Eye (tissue), 1 donor: ENCODE measurements around the gene TEPSIN.

ENCODE experiments used
- DNase-seq: peaks from one replicate; pipeline ENCODE4 v3.0.0-alpha.2; 2015

TEPSIN gene, protein sequence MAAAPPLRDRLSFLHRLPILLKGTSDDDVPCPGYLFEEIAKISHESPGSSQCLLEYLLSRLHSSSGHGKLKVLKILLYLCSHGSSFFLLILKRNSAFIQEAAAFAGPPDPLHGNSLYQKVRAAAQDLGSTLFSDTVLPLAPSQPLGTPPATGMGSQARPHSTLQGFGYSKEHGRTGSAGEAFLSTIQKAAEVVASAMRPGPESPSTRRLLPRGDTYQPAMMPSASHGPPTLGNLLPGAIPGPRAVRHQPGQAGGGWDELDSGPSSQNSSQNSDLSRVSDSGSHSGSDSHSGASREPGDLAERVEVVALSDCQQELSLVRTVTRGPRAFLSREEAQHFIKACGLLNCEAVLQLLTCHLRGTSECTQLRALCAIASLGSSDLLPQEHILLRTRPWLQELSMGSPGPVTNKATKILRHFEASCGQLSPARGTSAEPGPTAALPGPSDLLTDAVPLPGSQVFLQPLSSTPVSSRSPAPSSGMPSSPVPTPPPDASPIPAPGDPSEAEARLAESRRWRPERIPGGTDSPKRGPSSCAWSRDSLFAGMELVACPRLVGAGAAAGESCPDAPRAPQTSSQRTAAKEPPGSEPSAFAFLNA

DNA sequence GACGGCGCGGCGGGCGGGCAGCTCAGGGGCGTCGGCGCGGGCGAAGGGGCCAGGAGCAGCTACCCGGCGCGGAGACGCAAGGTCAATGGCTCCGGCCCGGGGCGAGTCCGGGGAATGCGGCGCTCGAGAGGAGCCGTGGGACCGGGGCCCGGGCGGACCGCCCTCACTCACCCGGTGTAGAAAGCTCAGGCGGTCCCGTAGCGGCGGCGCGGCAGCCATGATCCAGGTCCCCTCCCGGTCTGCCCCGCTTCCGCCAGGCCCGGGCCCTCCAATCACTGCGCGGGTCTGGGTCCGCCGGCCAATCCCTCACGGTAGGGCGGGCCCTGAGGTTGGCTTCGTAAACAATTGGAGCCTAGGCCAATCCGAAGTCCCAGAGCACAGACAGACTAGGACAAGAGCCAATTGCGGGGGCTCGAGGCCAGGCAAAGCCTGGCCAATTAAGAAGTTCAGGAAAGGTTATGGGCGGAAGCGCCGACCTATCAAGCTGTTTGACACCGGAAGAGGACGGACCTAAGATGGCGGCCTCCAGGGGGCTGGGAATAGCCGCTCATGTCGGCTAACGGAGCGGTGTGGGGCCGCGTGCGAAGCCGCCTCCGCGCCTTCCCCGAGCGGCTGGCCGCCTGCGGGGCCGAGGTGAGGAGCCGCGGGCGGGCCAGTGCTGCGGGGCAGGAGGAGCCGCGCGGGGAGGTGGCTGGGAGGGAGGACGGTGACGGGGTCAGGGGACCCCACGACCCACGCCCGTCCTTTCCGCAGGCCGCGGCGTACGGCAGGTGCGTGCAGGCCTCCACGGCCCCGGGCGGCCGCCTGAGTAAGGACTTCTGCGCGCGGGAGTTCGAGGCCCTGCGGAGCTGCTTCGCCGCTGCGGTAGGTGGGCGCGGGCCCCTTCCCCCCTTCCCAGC lies at the start of gene TEPSIN, which contains the start of gene NDUFAF8:
TSS of gene TEPSIN (minus strand) at position 241 of the 899 bp plus-strand sequence. CDS start at position 219, 22 bp downstream.
TSS of gene NDUFAF8 (plus strand) at position 504 of the 899 bp plus-strand sequence. CDS start at position 550, 46 bp downstream.
- peak; percentile 100 for DNase-seq

DNA sequence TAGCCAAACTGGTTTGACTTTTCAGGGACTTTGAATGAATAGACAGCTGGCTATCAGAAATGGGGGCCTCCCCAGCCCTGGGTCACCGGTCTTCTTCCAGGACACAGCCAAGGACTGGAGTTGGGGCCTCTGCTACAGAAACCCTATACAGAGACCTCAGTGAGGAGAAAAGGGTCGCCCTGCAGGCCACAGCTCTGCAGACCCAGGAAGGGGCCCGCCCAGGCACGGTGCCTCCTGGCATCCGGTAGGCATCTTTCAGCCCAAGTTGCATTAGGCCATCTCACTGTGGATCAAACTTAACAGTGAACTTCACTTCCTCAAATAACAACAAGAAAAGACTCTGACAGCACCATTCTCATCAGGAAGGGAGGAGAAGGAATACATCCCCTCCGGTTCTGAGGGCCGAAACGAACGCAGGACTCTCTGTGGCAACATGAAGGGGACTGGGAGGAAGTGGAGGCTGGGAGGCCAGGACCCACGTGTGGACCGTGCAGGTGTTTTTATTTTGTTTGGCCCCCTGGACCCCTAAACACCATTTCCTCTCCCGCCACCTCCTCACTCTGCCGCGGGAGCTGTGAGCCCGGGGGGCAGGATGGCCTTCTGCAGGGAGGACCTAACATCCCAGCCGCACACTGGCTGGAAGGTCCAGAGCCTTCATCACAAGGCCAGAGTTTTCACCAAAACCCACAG lies 49.0 kb upstream of the TEPSIN start:
- DNase-seq, result no peak

DNA sequence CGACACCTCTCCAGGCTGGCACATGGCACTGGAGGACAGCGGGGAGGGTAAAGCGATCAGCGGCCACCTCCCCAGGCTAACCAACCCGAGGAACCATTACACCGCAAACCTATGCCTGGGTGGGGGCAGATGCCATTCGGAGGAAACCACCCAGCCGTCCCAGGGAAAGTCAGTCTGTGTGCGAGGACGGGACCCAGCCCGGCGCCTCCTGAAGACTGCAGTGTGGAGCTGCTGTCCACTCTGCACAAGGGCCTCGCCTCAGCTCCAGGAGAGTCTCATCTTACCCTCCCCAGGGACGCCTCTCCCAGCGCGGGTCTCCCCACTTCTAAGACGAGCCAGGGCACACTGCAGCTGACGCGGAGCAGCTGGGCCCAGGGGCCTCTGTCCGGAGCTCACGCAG lies 48.3 kb upstream of the TEPSIN start:
- DNase-seq, result no peak

DNA sequence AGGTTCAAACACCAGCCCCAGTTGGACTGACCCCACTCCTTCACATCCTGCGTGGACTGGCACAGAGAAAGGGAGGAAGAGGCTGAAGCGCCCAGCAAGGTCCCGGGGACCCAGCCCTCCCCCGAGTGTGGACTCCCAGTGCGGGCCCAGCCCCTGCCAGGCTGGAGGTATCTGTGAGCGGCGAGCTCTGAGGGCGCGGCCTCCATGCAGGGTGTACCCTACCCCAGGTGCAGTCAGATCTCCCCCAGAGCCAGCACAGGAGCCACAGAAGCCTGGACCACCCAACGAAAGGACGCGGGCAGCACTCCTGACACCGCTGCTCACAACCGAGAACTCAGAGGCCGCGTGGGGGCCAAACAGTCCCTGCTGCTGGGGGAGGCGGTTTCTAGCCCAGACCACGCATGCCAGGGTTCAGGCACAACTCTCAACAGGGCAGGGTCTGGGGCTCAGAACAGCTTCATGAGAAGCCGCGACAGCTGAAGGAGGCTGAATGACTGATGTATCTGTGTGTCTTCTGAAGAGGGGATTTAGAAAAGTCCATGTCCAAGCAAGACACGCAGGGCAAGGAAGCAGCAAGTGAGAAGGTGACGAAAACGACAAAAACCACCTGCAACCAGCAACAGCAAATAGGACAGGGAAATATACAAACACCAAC lies 47.8 kb upstream of the TEPSIN start:
- no peak for DNase-seq

DNA sequence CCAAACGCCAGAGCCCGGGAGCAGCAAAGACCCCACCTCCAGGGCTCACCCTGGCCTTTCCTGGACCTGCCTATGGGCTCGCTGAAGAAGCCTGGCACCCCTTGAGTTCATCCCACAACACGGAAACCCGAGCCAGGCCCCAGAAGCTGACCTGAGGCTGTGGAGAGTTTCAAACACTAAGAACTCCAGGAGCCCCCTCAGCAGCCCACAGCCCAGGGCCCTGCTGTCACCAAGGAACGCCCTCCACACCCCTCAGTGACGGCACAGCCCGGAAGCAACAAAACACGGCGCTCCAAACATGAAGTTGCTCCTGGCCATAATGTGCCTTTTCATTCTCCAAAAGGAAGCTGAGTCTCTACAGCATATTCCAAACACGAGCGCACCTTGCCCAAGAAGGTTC lies 47.0 kb upstream of the TEPSIN start:
- DNase-seq, result no peak

DNA sequence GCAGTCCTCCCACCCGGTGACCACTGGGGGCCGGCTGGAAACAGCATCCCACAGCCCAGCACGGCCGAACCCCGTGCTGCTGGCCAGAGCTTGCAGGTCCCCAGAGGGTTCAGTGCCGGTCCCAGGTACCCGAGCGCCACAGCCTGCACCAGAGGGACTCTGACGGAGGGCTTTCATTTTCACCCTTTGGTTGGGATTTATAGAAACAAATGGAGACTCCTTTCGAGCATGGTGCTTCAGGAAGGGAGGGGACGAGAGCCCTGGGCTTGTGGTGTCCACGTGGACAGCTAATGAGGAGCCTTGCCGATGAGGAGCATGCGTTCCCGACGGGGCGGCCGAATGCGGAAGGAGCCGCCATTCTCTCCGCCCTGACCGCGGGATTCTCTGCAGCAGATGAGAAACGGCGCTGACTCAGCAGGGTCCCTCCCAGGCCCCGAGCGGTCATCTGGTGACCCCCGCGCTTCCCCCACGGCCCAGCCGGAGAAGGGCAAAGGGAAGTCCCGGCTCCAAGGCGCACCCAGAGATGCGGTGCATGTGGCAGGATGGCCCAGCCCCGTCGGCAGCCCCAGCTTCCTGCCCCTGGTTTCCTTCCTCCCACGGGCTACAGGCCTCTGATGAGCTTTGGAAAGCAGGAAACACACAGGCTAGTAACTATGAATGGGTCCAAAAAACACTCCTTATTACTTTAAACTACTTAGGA lies 46.5 kb upstream of the TEPSIN start:
- peak; percentile 68 for DNase-seq

DNA sequence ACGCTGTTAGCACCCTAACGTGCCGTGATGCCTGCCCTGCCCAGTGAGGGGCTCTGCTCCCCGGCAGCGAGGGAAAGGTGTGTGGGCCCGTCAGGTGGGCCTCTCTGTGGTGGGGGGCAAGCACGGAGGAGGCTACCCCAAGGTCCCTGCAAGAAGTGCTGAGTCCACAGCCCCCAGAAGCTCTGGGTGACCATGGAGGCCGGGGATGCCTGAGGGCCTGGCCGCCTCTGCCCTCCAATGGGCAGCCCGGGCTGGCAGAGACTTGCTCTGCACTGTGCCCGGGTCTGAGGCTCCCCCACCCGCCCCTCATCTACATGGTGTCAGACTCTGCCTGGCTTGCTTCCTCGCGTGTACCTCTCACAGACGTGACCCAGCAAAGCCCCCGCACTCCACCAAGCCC lies 44.0 kb upstream of the TEPSIN start:
- no peak for DNase-seq

DNA sequence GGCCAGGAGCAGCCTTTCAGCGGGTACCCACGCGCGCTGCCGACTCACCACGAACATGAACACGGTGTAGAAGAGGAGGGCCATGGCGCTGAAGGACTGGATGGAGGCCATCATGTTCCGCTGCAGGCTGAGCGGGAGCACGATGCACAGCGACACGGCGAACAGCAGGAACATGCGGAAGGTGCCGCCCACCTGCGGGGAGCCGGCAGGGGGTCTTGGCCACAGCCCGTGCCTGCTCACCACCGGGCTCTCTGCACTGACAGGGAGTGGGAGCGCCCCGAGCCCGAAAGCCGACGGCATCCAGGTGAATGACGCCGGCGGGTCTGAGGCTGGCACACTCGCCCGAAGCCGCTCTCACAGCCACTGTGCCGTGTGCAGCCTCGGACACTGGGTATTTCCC lies 43.3 kb upstream of the TEPSIN start:
- DNase-seq, result no peak

DNA sequence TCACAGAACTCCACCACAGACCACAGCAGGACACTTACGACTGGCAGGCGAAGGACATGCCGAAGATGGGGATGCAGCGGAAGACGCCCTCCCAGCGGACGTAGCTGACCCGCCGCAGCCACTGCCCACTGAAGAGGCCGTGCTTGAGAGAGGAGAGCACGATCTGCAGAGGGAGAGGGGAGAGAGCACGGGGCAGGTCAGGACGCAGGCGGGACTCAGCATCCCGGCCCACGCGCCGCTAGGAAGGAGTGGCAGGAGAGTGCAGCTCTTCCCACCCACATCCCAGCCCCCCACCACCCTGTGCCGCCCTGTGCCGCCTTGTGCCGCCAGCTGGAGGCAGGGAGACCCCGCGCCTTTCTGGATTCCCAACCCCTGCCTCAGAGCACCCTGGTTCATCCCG lies 41.7 kb upstream of the TEPSIN start:
- no peak for DNase-seq

DNA sequence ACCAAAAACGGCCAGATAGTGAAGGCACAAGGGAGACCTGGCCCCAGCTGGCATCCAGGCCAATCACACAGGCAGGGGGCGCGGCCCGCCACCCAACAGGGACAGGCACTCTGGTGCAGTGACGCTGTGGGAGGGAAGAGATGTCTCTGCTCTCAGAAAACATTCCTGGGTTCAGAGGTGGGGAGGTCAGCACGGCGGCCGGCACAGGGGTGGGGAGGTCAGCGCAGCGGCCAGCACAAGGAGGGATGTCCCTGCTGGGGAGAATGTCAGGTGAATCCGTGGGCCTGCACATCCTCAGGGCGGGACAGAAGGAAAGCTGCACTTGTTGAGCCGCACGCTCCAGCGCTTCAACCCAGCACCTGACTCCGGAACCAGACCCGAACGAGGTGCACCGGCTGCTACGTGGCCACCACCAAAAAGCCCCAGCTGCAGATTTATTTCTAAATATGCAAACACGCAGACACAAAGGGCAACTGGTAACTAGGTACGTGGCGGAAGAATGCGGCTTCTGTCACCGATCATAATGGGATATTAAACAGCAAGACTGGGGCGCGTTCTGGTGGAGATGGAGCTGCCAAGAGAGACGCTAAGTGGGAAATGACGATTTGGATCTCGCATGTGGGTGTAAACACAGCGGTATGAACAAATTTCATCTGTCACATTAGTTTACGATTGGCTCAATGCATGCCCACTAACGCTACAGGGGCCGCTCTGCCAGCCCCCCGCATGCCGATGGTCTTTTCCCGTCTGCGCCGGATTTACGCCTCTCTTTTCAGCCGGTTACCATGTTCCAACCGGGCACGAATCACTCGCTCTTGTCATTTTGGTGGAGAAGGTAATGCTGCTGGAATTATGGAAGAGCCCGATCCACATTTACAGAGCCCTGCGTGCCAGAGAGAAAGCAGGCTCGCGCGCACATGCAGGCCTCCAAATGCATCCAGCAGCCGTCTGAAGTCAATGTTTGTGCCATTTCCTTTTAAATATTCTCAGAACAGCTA lies 40.7 kb upstream of the TEPSIN start:
- DNase-seq, result no peak

DNA sequence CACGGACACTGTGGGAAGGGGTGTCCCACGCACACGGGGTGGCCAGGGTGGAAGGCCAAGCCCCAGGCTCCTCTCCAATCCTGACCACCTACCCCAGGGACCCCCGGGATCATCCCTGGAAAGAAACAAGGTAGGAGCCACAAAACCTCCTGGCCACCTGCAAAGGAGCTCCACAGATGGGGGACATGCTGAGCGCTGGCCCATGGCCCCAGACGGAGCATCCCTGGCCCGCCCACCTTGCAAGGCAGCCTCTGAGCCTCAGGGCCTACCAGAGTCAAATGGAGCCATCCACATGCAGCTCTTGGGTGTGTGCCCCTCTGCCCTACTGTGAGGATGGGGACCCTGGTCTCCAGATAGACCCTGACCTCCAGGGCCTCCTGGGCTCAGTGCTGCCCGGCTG lies 40.0 kb upstream of the TEPSIN start:
- no peak for DNase-seq

DNA sequence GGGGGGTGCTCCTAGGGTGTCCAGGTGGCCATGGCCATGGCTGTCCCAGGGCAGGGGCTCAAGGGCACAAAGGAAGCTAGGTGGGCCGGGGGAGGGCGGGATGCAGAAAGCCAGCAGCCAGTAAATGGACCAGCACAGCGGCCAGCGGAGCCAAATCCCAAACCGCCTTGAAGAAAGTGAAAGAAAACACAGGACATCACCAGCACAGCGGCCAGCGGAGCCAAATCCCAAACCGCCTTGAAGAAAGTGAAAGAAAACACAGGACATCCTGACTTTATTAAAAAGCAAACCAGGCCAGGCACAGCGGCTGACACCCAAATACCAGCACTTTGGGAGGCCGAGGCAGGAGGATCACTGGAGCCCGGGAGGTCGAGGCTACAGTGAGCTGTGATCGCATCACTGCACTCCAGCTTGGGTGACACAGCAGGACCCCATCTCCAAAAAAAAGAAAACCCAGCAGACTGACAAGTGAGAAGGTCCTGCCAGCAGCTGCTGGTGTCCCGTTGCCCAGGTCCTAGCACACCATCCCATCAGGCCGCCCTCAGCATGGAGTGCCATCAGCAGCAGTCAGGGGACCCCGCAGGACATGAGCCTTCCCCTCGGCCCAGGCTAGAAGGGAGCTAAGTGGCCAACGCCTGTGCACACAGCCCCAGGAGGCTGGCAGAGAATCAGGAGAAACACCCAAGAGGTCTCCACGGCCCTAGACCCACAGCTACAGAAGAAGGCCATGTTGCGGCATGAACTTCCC lies 39.3 kb upstream of the TEPSIN start:
- DNase-seq, result no peak

DNA sequence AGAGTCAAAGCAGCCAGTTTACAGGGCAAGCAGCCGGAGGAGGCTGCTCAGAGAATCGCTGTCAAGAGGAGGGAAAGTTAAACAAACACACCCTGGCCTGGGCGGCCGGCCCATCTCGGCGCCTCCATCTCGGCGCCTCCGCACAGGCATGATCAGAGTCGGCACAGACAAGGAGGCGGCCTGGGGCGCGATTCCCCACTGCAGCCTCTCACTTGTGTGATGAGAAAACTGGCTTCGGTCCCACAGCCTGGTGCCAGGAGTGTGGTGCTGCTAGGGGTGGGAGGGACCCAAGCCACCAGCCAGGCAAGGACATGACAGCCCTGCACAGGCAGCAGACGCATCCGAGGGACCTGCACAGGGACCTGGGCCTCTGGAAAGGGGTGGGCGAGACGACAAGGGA lies 38.6 kb upstream of the TEPSIN start:
- no peak for DNase-seq

DNA sequence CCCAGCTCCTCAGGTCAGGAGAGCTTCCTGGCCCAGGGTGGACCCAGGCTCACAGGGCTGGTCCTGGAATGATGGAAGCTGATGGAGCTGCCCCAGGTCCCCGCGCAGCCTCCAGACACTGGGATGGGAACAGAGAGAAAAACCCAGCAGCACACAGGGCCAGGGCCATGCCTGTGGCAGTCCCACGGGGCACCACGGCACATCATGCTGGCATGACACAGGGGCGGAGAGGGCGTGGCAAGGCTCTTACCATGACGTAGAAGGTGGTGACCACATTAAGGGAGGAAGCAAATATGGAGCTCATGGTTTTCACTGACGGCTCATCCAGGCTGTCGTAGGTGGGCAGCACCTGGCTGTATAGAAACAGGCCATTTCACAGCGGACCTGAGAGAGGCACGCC lies 37.9 kb upstream of the TEPSIN start:
- no peak for DNase-seq

DNA sequence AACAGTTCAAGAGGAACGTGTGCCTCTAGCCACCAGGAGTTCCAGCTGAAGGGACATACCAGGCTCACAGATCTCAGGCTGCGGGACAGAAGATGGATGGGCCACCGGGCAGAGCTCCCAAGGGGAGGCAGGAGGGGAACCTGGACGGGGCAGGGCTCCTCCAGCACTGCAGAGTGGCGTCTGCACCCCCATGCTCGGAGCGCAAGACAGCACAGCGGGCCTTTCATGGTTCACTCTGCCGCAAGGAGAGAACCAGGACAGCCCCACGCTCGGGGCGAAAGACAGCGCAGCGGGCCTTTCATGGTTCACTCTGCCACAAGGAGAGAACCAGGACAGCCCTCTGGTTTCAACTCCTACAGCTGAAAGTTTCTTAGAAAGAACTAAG lies 35.6 kb upstream of the TEPSIN start:
- DNase-seq, result no peak

DNA sequence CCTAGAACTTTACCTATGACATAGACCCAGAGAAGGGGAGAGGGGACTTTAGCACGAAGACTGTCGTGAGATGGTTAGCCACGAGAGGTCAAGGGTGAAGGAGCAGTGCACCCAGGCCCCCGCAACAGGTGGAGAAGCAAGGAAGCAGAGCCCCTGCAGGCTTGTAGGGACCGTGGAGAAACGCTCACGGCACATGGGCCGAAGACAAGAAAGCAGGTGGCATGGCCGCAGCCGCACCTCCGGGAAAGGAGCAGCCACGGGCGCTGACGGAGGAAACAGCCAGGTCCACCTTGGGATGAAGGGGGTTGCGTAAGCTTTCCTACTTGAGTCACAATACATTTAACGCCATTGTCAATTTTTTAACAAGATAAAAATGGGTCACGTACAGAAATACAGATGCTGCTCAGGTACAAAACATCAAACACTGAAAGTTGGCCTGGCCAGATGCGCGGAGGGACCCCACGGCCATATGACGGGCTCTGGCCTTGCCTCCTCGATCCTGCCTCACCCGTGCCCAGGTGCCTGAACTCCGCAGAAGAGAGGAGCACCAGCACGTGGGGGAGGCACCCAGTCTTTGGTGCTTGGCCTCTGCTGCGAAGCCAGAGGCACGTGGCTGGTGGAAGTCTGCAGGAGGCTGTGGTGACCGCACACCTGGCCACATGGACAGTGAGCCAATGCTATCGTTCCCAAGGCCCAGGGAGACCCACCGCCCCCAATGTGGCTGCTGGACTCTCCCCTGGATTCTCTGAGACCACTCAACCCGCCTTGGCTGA lies 35.0 kb upstream of the TEPSIN start:
- DNase-seq, result no peak

DNA sequence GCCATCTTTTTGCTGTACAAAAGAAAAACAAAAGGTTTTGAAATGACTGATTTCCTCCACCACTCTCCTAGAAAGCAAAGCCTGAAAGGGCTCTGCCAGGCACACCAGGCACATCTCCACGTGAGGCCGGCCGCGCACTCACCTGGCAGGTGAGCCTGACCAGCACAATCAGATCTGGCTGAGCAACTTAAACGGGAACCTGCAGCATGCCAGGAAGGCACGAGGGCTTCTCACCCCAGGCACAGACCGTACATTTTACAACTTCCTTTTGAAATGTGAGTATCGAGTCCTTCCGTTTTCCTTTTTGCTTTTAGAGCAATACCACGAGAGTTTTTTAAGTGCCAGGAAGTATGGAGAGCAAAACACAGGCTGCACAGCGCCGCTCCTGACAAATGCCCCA lies 33.8 kb upstream of the TEPSIN start:
- no peak for DNase-seq

DNA sequence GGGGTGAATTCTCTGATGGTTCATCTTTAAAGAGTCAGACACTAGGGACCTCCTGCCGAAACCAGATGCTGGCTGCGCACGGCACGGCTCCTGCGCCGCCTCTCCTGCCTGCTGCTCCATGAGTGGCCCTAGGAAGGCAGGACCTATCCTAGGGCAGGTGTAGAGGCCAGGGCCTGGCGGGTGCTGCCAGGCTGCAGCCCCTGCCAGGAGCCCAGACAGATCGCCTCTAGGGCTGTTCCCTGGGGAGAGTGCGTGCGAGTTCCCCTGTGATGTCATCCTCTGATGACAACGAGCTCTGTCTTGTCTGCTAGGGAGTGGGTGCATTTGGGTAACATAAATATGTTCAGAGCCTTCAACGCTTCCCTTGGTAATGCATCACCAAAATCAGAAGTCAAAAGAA lies 32.4 kb upstream of the TEPSIN start:
- DNase-seq, result no peak

DNA sequence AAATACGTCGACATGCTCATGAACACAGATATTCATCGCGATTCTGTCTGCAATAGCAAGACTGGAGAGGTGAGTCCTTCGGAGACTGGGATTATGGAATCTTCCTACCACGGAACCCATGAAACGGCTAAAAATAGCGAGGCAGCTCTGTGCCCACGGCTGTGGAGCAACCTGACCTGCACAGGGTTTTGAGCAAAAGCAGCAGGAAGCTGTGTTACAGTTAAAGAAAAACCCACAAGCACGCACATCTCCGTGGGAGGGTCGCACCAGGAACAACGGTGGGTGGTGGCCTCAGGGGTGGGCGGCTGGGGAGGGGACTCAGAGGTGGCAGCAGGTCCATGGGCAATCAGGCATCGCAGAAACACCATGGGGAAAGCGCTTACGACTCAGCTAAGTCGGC lies 31.4 kb upstream of the TEPSIN start:
- no peak for DNase-seq
